Fibroblast of the aortic adventitia (primary cell): ENCODE data around the gene CLCN7. TPM values are rescaled to one million over a fixed set of nuclear protein-coding genes. Genes with fewer than 3 reads are reported as not detected.

Source experiments
- DNase-seq: peaks from one replicate; pipeline ENCODE4 v3.0.0-alpha.2; 2010; ENCODE audit warnings: low read depth
- H3K4me3 ChIP-seq: 2 replicates; pipeline ENCODE4 v1.5.1; 2011; ENCODE audit warnings: low read depth, mild to moderate bottlenecking, control low read depth, low read length, moderate library complexity
- total RNA-seq: library from RNA; depleted of rRNA; stranded (reverse); fragments of >200 nt; gene quantifications from 2 replicates; pipeline ENCODE4 v1.2.3, GENCODE V29; 2012; ENCODE audit warnings: low replicate concordance
- TF ChIP-seq, protein P1 (sequence below): IDR thresholded peaks from 2 replicates; pipeline ENCODE4 v1.5.1; 2011; ENCODE audit warnings: mild to moderate bottlenecking, low read length, control low read depth, inconsistent platforms; ENCODE audit not compliant: insufficient read depth

The CLCN7 gene
- total RNA-seq, 1 donor = 64.8 TPM

DNA sequence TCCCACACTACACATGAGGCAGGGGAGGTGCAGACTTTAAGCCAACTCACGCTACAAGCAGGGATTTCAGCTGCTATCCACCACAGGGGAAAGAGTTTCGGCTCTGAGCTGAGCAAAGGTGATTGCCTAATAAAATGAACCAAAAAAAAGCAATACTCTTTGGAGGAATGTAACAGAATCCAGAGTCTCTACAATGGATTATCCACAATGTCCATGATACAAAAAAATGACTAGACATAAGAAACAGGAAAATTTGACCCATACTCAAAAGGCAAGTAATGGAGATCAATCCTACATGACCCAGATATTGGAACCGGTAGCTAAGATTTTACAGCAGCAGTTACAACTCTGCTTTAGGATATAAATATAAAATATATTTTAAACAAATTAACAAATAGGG, 39.7 kb upstream of the CLCN7 start:
- no peak overlapping the region for H3K4me3 ChIP-seq
- TF ChIP-seq, protein P1, sequence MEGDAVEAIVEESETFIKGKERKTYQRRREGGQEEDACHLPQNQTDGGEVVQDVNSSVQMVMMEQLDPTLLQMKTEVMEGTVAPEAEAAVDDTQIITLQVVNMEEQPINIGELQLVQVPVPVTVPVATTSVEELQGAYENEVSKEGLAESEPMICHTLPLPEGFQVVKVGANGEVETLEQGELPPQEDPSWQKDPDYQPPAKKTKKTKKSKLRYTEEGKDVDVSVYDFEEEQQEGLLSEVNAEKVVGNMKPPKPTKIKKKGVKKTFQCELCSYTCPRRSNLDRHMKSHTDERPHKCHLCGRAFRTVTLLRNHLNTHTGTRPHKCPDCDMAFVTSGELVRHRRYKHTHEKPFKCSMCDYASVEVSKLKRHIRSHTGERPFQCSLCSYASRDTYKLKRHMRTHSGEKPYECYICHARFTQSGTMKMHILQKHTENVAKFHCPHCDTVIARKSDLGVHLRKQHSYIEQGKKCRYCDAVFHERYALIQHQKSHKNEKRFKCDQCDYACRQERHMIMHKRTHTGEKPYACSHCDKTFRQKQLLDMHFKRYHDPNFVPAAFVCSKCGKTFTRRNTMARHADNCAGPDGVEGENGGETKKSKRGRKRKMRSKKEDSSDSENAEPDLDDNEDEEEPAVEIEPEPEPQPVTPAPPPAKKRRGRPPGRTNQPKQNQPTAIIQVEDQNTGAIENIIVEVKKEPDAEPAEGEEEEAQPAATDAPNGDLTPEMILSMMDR = no peak
- no peak for DNase-seq

DNA sequence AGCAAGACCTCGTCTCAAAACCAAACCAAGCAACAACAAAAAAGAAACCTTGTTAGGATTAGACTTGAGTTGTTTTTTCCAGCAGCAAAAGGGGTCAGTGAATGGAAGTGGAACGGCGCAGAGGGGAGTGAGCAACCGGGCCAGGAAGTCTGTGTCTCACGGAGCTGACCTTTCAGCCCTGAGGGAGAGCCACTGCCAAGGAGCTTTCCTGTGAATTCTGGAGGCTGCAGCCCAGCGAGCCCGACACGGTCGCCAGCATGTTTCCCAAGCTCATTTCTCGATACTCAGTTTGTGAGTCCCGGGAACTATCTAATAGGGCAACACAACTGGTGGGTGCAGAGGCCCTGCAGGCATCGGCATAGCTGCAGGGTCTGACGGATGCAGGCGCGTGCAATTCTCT, 37.9 kb upstream of the CLCN7 start:
- DNase-seq = no peak
- TF ChIP-seq, protein P1 = no peak
- no peak overlapping the region for H3K4me3 ChIP-seq

DNA sequence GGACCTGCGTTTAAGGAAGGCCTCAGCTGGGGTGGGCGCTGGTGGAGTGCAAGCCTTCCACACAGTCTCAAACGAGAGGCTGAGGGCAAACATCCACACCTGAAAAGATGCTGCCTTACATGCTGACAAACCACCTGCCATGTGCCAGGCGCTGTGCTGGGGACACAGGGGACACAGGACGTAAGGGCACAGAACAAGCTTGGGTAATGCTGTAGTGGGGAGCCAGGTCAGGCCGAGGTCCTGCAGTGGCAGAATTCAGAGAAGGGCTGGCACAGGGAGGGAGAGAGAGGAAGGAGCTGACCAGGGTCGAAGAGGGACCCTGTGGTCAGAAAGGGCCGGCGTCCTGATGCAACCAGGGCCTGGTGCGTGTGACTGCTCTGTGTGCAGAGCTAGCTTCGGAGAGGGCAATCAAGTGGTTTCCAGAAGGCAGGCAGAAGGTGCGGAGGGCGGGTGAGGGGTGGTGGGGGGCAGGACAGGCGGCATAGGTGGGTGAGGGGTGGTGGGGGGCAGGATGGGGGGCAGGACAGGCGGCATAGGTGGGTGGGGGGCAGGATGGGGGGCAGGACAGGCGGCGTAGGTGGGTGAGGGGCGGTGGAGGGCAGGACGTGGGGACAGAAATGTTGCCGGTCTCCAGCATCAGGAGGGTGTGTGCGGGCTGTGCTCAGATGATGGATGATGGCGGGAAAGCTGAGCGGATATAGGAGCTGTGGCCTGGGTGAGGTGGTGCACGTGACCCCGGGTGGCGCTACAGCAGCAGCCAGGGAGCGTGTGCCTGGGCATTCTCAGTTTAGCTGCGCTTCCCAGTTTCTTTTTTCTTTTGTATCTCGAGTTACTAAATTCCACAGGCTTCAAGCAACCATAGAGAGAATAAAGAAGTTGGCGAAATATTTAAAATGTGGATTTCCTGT, 37.1 kb upstream of the CLCN7 start:
- no peak overlapping the region for H3K4me3 ChIP-seq
- no peak for DNase-seq
- TF ChIP-seq, protein P1 = no peak

DNA sequence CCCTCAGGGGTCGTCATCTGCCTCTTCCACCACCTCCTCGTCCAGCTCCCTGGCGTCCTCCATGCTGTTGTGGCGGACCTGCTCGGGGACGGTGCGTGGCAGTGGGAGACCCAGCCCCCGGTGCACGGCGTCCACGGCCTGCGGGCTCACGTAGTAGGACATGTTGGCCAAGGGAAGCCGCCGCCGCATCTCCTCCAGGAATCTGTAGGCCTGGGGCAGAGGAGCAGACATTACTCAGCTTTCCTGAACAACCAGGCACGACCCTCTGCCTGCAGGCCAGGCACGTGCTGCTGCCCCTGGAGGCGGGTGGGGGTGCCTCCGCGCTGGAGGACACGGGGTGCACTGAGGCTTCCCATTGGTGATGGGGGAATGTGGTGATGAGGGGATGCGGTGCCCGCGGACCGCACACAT, 36.1 kb upstream of the CLCN7 start:
- TF ChIP-seq, protein P1 = no peak
- no peak overlapping the region for H3K4me3 ChIP-seq
- DNase-seq = no peak

DNA sequence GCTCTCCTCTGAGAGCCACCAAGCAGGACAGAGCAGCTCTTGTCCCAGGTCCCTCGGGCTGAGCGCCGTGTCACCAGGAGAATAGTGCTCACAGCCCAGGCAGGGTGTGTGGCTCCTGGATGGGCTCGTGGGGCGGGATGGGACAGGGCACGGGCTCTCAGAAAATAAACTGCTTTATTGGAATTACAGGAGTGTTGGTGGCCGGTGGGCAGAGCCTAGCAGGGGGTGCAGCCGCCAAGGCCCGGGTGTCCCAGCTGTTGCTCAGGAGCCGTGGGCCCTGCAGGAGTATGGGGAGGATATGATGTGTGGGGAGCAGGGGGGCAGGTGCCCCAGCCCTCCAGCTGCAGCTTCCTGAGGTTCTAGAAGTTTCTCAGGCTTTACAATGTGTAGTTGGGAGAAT, 35.4 kb upstream of the CLCN7 start:
- TF ChIP-seq, protein P1 = no peak
- no peak overlapping the region for H3K4me3 ChIP-seq
- no peak for DNase-seq

DNA sequence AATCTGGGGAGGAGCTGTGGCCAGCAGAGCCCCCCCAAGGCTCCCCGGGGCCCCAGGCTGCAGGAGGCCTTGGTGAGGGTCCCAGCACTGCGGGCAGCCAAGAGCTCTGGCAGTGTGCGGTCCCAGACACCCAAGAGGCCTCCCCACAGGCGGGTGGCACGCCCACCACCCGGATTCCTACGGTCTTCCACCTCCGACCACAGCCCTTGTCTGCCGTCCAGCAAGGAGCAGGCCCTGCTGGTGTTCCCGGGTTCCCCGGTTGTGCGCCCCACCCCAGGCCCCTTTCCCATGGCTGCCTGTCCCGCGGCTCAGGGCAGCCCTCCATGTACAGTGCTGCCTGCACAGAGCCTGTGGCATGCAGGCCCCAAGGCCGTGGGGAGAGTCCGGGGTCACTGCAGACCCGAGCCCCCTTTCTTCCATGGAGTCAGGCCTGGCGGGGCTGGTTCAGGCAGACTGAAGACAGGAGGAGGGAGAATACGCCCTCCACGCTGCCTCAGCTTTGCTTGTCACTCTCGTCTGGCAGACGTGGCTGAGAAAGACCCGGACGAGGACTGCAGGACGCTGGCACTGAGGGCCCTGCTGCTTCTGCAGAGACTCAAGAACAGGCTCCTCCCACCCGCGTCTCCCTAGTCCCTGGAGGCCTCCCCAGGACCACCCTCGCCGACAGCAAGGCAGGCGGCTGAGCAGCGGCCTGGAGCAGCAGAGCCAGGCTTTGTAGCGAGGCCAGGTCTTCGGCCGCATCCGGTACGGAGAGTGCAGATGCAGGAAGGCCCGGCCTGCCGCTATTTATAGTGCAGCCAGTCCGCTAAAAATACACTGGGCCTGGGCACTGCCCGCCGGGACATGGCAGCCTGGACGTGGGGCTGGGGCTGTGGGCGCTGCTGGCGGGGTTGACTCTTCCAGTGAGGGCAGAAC, 34.7 kb upstream of the CLCN7 start:
- no peak for DNase-seq
- TF ChIP-seq, protein P1 = no peak
- H3K4me3 ChIP-seq = no peak overlapping the region
